GM21381 (cell line): ENCODE measurements around the gene PRKG1.
"Not testable (repeated sequence)": the region's sequence is repeated elsewhere in the genome, so short reads cannot be mapped to it uniquely, and the experiment has no call there.

Experiments used
- ATAC-seq: cut with Tn5 transposase; IDR thresholded peaks from one replicate; pipeline ENCODE4 v1.9.1; 2021; ENCODE audit warnings: mild to moderate bottlenecking, moderate library complexity; ENCODE audit not compliant: unreplicated experiment

The PRKG1 gene

GRCh38 chr10:52129410-52130178, 1055.3 kb downstream of the PRKG1 start:
- no peak for ATAC-seq

GRCh38 chr10:52135101-52135500, 1060.8 kb downstream of the PRKG1 start:
- no peak for ATAC-seq

GRCh38 chr10:52136921-52137320, 1062.6 kb downstream of the PRKG1 start:
- ATAC-seq, result no peak

GRCh38 chr10:52143338-52143737, 1069.1 kb downstream of the PRKG1 start:
- no peak for ATAC-seq

- ATAC-seq, result no peak
Observed at GRCh38 chr10:52145636-52146035, 1071.3 kb downstream of the PRKG1 start.

- ATAC-seq, result no peak
Observed at GRCh38 chr10:52146766-52147165, 1072.5 kb downstream of the PRKG1 start.

GRCh38 chr10:52170776-52171175, 1096.5 kb downstream of the PRKG1 start:
- no peak for ATAC-seq

GRCh38 chr10:52172581-52172980, 1098.3 kb downstream of the PRKG1 start:
- no peak for ATAC-seq

- ATAC-seq, result no peak
Observed at GRCh38 chr10:52185256-52185655, 1111.0 kb downstream of the PRKG1 start.

GRCh38 chr10:52187521-52188258, 1113.4 kb downstream of the PRKG1 start:
- no peak for ATAC-seq

GRCh38 chr10:52191049-52191448, 1116.8 kb downstream of the PRKG1 start:
- no peak for ATAC-seq

- no peak for ATAC-seq
Observed at GRCh38 chr10:52194191-52194590, 1119.9 kb downstream of the PRKG1 start.

GRCh38 chr10:52194716-52195115, 1120.4 kb downstream of the PRKG1 start:
- no peak for ATAC-seq

- ATAC-seq, result no peak
Observed at GRCh38 chr10:52197098-52197497, 1122.8 kb downstream of the PRKG1 start.

GRCh38 chr10:52198540-52198939, 1124.3 kb downstream of the PRKG1 start:
- ATAC-seq, result no peak

GRCh38 chr10:52204906-52205305, 1130.6 kb downstream of the PRKG1 start:
- not testable (repeated sequence) for ATAC-seq

- ATAC-seq, result no peak
Observed at GRCh38 chr10:52208365-52208764, 1134.1 kb downstream of the PRKG1 start.

- no peak for ATAC-seq
Observed at GRCh38 chr10:52210161-52210560, 1135.9 kb downstream of the PRKG1 start.

GRCh38 chr10:52212062-52212461, 1137.8 kb downstream of the PRKG1 start:
- no peak for ATAC-seq

- ATAC-seq, result no peak
Observed at GRCh38 chr10:52212802-52213201, 1138.5 kb downstream of the PRKG1 start.

GRCh38 chr10:52213321-52213752, 1139.0 kb downstream of the PRKG1 start:
- ATAC-seq, result no peak

- ATAC-seq, result peak; percentile 69
Observed at GRCh38 chr10:52215745-52216361, 1141.6 kb downstream of the PRKG1 start.
